Epidermal melanocyte (primary cell): ENCODE measurements around the gene DCHS1.

Source experiments
- DNase-seq: peaks from one replicate; pipeline ENCODE4 v3.0.0; 2011; ENCODE audit warnings: low spot score; ENCODE audit not compliant: insufficient read length

The DCHS1 gene

DNA sequence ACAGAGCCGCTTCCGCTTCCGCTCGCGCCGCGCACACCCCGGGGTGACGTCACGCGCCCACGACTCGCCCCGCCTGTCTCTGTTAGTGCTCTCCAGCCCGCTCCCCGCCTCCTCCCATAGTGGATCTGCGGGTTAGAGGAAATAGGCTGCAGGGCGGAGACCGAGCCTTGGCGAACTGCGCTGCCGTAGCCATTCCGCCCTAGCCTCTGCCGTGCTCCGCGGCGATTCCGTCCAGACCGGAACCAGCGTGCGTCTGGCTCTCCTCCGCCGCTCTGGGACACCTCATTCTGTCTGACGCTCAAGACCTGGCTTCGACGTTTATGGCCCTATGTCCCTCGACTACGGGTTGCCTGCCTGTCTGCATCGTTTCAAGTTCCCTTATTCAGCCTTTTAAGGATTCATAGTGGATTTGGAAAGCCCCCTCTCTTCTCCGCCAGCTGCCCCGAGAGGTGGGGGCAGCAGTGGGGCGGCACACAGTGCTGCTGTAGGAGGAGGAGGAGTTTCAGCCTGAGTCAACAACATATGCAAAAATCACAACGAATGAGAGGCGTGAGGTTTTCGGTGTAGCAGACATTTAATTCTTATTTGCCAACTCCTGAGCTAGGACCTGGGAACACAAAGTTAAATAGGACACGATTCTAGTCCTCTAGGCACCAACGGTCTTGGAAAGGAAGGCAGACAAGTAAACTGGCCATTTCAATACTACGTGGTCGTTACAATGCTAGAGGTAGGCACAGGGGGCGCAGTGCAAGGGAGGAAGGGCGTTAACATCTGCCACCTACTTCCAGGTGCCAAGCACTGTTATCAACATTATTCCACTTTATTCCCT is 43.2 kb downstream of the DCHS1 start, which contains the start of gene TAF10:
TAF10 (minus strand) TSS at position 4 of the 829 bp plus-strand sequence. CDS start 27 bp downstream, outside the sequence.
- peak; percentile 76 for DNase-seq

DNA sequence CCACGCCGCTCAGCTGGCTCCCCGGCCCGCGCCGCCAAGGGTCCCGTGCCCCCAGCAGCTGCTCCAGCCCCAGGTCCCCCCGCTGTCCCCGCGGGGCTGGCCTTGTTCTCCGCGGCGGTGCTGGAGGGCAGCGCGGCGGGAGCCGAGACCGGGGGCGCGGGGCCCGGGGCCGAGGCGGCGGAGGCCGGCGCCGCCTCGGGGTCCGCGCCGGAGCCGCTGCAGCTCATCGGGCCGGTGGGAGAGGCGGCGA is 43.7 kb downstream of the DCHS1 start:
- DNase-seq: no peak

DNA sequence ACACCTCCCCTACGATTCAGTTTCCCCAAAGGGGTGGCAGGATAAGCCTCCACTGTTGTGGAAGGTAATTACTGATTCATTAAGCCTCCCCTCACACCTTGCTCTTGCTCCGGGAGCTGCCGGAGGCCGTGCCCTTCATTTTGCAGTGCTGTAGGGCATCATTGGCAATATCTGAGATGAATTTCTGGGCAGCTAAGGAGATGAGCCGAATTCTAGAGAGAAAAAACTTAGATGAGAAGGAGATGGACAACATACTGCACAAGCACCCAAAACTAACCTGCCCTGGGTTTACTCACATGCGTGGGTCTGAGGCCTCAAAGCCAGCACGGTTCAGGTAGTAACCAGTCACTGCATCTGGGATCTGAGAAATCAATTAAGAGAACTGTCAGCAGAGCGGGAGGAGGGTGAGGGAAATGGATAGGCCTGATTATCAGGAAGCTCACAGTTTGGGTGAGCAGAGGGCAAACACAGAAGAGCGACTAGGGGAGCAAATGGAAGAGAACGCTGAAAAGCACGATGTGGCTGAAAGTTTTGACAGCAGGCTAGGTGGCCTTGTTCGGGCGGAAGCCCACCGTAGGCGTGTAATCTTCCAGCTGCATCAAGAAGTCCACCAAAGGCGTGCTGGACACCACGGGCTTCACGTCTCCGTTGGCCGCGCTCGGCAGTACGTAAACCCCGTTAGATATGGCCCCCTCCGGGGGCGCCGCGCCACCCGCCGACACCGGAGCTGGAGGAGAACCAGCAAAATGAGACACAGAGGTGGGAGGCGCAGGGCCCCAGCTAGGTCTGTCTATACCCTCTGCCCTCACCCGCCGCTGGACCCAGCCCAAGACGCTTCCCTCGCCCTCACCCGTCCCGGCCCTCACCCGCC is 44.3 kb downstream of the DCHS1 start:
- DNase-seq: no peak

DNA sequence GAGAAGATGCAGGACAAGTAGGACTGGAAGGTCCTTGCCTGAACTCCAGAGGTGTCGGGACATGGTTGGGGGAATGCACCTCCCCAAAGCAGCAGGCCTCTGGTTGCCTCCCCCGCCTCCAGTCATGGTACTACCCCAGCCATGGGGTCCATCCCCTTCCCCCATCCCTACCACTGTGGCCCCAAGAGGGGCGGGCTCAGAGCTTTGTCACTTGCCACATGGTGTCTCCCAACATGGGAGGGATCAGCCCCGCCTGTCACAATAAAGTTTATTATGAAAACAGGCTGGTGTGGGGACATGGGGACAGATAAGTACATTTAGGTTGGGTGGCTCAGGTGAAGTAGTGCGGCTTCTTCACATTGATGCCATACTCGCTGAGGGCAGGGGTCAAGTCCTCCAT is 45.0 kb downstream of the DCHS1 start:
- no peak for DNase-seq

DNA sequence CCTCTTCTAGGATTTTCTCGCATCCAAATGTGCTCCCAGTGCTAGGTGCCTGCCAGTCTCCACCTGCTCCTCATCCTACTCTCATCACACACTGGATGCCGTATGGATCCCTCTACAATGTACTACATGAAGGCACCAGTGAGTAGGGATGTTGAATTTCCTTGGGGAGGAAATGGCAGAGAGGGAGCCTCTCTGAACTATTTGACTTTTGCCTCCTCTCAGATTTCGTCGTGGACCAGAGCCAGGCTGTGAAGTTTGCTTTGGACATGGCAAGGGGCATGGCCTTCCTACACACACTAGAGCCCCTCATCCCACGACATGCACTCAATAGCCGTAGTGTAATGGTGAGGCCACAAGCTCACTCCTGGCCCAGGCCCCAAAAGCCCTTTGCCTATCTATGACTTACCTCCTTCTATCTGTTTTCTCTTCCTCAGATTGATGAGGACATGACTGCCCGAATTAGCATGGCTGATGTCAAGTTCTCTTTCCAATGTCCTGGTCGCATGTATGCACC is 46.0 kb downstream of the DCHS1 start:
- DNase-seq: no peak

DNA sequence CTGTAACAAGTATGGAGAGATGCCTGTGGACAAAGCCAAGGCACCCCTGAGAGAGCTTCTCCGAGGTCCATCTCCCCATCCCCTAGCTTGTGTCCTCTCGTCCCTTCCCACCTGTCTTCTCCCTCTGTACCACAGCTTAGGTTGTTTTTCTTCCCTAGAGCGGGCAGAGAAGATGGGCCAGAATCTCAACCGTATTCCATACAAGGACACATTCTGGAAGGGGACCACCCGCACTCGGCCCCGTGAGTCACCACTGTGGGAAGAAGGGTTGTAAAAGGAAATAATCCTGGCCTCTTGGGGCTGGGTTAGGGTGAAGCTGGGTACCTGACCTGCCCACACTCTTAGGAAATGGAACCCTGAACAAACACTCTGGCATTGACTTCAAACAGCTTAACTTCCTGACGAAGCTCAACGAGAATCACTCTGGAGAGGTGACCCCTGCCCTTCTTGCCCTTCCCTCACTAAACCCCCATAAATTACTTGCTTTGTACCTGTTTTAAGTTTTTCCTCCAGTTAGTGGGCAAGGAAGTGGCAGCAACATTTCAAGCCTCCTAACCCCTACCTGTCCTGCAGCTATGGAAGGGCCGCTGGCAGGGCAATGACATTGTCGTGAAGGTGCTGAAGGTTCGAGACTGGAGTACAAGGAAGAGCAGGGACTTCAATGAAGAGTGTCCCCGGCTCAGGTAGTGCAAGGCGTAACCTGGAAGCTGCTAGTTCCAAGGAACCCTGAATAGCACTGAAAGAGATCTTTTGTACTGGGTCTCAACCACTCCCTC is 46.7 kb downstream of the DCHS1 start:
- no peak for DNase-seq

DNA sequence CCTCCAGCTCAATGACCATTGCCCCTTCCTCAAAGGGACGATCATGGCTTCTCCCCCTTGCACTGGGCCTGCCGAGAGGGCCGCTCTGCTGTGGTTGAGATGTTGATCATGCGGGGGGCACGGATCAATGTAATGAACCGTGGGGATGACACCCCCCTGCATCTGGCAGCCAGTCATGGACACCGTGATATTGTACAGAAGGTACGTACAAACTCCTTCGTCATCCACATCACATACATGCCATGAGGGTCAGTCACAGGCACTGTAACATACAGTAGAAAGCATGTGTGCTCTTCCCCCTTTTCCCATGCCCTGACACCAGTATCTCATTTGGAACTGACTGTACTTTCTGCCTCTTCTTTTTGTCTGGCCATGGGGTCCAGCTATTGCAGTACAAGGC is 47.6 kb downstream of the DCHS1 start:
- DNase-seq: no peak

DNA sequence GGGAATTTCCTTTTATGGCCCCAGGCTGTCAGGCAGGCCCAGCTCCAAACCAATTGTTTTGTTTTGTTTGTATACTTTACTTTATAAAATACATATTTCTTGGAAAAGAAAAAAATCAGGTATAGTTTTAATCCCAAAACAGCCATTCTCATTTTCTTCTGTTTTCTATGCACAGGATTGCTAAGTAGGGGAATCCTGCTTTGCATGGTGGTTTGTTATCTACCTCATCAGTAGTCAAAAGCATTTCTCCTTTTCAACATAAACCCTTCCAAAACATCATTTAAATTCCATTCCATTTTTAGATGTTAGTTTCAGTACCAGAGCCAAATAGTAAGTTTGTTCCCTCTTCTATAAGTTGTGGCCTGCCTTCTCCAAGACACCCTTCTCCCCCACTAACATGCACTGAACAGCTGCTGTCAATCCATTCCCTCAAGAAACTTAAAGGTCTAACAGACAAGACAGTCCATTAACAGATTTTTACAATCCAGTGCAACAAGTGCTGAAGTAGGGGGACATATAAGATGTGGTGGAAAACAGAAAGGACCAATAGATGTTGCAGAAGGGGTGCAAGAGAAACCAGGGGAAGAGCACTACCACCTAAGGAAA is 48.3 kb downstream of the DCHS1 start:
- DNase-seq: no peak

DNA sequence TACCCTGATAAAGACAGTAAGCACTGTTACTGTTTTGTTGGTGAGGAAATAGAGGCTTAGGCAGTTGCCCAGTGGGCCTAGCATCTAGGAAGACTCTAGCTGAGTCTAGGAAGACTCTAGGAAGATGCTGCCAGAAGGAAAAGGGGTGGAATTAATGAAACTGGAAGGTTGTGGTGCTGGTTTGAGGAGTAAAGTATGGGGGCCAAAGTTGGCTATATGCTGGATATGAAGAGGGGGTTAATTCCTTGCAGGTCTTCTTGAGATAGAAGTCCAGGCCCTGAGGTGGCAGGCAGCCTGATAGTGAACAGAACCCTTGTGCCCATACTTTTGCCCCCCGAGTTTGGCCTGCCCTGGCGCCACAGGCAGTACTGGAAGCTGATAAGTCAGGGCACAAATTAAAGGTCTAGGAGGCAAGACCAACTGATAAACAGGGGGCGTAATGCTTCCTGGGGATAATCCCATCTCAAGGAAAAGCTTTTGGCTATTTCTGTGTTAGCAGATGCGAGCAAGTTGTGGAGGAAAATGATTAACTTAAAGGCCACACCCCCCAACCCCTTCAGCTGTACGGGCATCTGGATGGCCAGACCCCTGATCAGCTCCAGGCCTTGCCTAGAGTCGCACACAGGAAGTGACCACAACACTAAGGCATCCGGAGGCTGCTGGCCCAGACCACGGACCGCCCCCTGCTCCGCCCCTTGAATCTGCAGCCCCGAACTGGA is 49.0 kb downstream of the DCHS1 start:
- DNase-seq: peak; percentile 92

DNA sequence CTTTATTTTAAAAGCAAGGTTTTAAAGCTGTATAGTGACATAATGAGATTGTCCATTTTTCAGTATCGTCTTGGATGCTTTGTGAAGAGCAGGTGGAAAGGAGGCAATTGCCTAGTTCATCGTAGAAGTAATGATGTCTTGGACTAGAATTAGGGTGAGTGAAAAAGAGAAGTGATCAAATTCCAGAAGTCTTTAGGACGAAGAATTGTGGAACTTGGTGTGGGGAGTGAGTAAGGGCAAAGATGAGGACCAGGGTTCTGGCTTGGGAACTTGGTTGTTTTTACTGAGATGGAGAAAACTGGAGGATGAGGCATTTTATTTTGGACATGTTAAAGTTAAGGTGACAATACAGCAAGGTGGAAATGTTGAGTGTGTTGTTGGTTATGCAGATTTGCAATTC is 50.8 kb downstream of the DCHS1 start:
- no peak for DNase-seq

DNA sequence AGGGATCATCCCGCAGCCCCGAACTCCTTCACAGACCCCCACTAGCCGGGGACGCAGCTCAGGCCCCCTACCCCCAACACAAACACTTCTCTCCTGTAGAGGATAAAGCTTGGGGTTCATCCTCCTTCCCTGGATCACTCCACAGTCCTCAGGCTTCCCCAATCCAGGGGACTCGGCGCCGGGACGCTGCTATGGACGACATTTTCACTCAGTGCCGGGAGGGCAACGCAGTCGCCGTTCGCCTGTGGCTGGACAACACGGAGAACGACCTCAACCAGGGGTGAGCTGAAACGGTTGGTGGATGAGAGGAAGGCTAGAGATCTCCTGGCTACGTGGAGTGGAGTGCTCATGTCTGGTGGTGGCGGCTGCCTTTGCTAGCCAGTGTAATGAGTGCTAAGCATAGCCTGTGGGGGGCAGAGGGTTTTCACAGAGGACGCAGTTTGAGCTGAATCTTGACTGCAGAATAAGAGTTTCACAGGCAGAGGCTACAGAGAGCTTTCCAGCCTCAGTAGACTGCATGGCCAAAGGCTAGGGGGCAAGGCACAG is 51.5 kb downstream of the DCHS1 start:
- DNase-seq: peak; percentile 51

DNA sequence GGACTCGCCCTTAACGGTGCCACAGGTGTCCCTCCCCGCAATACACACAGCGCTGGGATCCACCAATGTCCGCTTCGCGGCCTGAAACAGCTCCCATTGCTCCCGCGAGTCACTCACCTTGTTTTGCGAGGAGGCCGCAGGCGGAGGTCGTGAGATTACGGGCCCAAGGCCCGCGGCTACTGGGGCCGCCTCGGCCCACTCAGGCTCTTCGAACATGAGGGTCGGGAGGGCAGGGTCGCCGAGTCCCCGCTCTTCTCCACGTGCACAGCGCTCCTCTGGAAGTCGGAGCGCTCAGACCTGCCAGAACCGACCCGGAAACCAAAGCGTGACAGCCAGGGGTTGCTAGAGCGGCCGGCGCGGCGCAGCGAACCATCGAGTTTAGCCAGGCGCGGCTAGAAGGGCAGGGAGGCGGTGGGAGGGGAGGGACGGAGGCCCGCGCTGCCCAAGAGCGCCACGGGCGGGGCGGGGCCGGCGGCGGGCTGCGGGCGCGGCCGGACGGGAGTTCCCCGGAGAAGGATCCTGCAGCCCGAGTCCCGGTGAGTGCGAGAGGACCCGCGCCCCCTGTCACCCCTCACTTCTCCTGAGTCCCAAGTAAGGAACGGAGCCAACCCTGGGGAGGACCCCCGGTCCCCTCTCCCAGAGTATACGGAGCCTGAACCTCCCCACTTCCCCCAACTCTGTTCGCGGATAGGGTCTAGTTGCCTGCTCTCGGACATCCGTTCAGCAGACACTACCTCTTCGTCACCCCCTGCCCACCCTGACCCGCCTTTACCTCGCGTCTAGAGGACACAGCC is 52.1 kb downstream of the DCHS1 start, which contains the start of the genes ILK and RRP8:
ILK (plus strand) TSS at position 488 of the 794 bp plus-strand sequence. CDS start 498 bp downstream, outside the sequence.
RRP8 (minus strand) TSS at position 330 of the 794 bp plus-strand sequence; CDS start at position 216, 114 bp downstream.
- peak; percentile 85 for DNase-seq

DNA sequence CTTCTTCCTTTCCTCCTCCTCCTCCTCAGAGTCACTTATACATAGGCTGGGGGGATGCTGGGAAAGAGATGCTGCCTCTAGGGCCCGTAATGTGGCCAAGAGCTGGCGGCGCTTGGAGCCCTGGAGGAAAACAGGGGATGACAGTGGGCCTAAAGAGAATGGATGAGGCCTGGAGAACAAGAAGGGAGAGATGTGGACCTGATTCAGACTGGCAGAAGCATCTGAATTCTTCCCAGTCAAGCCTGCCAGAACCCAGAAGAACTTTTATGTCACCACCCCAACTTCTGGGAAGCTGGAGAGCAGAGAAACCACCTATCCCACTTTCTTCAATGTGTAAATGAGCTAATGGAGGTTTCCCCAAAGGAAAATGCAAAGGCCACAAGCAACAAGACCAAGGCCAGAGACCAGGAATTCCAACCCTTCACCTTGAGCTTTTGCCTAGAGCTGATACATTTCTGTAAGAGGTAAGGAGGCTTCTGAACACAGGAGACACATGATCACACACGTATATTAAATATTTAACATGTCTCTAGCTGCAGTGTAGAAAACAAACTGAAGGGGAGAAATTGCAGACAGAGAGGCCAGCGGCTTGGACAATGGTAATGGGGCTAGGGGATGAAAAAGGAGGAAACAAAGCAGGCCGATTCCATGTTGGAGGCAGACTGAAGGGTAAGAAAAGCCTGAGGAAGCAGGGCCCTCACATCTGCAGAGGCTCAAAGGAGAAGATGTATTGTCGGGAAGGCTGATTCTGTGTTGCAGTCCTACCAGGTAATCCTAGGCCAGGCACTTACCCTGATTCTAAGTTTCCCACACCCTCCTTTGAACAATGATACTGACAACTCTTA is 53.3 kb downstream of the DCHS1 start:
- no peak for DNase-seq

DNA sequence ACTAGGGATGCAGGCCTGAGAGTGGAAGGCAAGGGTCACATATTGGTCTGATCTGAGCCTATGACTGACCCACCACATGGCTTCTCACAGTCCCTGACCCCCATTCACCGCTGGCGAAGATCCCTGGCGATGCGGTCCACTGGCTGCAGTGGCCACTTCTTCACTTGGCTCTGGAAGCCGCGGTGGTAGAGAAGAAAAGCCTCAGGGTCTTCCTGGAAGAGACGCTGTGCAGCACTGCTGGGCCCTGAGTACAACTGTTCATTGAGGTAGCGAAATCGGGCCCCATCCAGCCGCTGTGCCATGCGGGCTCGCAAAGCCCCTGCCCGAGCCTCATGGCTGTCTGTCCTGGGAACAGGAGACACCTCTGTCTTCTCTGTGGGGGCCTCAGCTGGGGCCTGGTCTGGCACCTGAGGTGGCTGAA is 54.6 kb downstream of the DCHS1 start:
- no peak for DNase-seq

DNA sequence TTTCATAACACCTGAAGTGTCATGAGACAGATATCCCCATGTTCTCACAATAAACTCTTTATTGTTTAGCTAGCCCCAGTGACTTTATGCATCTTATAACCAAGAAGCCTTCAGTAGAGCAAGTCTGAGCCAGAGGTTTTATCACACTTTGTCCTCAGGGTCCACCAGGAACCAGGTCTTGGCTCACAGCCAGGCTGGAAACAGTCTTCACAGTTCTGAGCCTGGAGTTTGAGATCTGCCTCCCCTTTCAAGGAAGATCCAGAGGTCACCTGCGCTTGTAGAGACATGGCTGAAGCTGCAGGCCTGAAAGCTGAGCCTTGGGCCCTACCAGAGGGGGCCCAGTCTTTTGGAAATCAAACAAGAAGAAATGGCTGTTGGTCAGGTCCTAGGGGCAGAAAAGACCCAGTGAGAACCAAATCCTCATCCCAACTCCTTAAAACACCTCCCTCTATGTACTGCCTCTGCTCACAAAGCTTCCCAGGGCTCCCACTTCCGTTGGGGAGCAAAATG is 55.7 kb downstream of the DCHS1 start:
- no peak for DNase-seq

DNA sequence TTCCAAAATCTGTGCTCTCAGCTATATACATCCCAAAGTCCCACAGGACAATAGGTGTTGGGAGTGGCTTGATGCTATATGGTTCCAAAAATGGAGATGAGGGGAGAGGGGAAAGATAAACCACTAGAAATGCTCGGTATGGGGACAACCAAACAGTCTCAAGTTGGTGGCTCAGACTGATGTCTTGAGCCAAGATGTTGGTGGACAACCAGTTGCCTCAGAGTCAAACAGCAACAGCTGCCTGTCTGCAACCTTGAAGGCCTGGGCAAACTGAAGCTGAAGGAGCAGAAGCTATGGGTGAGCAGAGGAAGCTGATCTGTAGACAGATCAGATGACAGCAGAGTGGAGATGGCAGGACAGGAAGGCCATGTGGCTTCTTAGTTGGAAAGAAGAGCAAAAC is 56.2 kb downstream of the DCHS1 start:
- DNase-seq: no peak

DNA sequence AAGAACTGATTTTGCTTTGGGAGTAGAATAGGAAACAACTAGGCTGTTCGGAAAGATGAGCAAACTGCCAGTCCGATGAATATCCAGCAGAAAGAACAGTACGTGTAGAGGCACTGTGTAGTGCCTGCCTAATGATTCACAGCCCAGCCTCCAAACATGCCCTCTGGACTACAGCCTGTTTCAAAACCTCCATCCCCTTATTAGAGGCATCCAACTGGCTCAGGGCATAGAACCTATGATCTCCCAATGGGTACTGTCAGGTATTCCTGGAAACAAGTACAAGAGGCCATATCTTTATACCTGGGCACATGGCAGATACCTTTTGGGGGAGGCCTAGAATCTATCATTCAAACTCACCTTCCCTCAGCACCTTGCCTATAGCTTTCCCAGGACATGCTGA is 57.1 kb downstream of the DCHS1 start:
- no peak for DNase-seq

DNA sequence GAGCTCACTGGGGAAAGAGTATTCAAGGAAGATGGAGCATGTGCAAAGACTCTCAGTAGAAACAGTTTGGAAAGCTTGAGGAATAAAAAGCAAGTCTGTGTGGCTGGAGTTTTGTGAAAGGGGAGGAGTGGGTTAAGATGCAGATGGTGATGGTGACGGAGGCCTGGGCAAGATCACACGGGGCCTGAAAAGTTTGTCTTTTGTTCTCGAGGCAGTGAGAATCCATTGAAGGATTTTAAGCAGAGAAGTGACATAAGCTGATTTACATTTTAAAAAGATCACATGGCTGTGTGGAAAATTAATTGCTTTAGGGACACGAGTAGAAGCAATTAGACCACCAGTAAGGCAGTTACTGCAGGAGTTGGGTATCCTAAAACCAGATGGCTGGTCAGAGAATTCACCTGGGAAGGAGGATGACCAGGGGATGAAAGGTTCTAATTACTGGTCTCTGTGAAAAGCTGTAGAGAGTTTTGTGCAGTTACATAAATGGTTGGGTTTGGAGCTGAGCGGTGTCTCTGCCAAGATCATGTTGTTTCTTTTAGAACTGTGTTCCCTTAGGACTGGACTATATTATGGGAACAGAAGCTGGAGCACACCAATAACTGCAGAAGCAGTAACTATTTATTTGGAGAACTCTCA is 59.3 kb downstream of the DCHS1 start:
- DNase-seq: no peak
